Osteoblast (primary cell): ENCODE data around the gene CNTNAP4. TPM values are rescaled to one million over a fixed set of nuclear protein-coding genes. Genes with fewer than 3 reads are reported as not detected.

Experiments used
- DNase-seq: peaks from one replicate; pipeline ENCODE4 v3.0.0; 2011; ENCODE audit warnings: low spot score, mixed read lengths; ENCODE audit not compliant: insufficient read length; ENCODE audit errors: missing footprints
- H2AFZ ChIP-seq: 2 replicates; pipeline ENCODE4 v1.6.0; 2011; ENCODE audit warnings: mild to moderate bottlenecking, low read length
- H3K27ac ChIP-seq: 2 replicates; pipeline ENCODE4 v1.5.1; 2011; ENCODE audit warnings: mild to moderate bottlenecking, low read depth, low read length, moderate library complexity
- H3K27me3 ChIP-seq: 2 replicates; pipeline ENCODE4 v1.6.0; 2012; ENCODE audit warnings: mild to moderate bottlenecking, control low read depth, inconsistent platforms, low read length, moderate library complexity; ENCODE audit not compliant: insufficient read depth
- H3K36me3 ChIP-seq: 2 replicates; pipeline ENCODE4 v1.5.1; 2011; ENCODE audit warnings: mild to moderate bottlenecking, low read length, control low read depth, moderate library complexity; ENCODE audit not compliant: insufficient read depth
- H3K4me1 ChIP-seq: 2 replicates; pipeline ENCODE4 v1.5.1; 2011; ENCODE audit warnings: mild to moderate bottlenecking, low read length, control low read depth, moderate library complexity; ENCODE audit not compliant: insufficient read depth
- H3K4me2 ChIP-seq: 2 replicates; pipeline ENCODE4 v1.6.0; 2011; ENCODE audit warnings: mild to moderate bottlenecking, low read length; ENCODE audit not compliant: insufficient read depth
- H3K4me3 ChIP-seq: fragments of 200-600 bp; sonication (generic); 3 replicates; pipeline ENCODE4 v1.5.1; 2012; ENCODE audit warnings: mild to moderate bottlenecking, low read length, inconsistent platforms; ENCODE audit not compliant: insufficient read depth
- H3K79me2 ChIP-seq: 2 replicates; pipeline ENCODE4 v1.6.0; 2012; ENCODE audit warnings: mild to moderate bottlenecking, low read length, control low read depth, inconsistent platforms; ENCODE audit not compliant: insufficient read depth
- H3K9me3 ChIP-seq: 2 replicates; pipeline ENCODE4 v1.5.1; 2011; ENCODE audit warnings: low read depth, low read length, control low read depth
- H4K20me1 ChIP-seq: 2 replicates; pipeline ENCODE4 v1.6.0; 2012; ENCODE audit warnings: mild to moderate bottlenecking, low read length, control low read depth; ENCODE audit not compliant: insufficient read depth
- CTCF ChIP-seq: IDR thresholded peaks from 2 replicates; pipeline ENCODE4 v1.5.1; 2011; ENCODE audit warnings: mild to moderate bottlenecking, low read depth, low read length, moderate library complexity; ENCODE audit errors: extremely low read depth
- total RNA-seq: library from RNA; depleted of rRNA; stranded (reverse); fragments of >200 nt; gene quantifications from 2 replicates; pipeline ENCODE4 v1.2.3, GENCODE V29; 2012

The CNTNAP4 gene
- total RNA-seq, 1 donor, result under 0.01 TPM

GRCh38 chr16:76386784-76387183 lies 109.6 kb downstream of the CNTNAP4 start:
- no peak for TF ChIP-seq CTCF
- no peak for DNase-seq
- no peaks in the 10 kb centered on the region for H3K9me3 ChIP-seq

GRCh38 chr16:76387994-76388393 lies 110.8 kb downstream of the CNTNAP4 start:
- H4K20me1 ChIP-seq, result no peaks in the 10 kb centered on the region
- H3K27me3 ChIP-seq, result no peaks in the 10 kb centered on the region
- no peak overlapping the region for H3K4me3 ChIP-seq
- TF ChIP-seq CTCF, result no peak
- no peak overlapping the region for H2AFZ ChIP-seq
- H3K79me2 ChIP-seq, result no peaks in the 10 kb centered on the region
- no peaks in the 10 kb centered on the region for H3K9me3 ChIP-seq
- H3K36me3 ChIP-seq, result no peaks in the 10 kb centered on the region
- H3K4me1 ChIP-seq, result no peaks in the 10 kb centered on the region
- no peak for DNase-seq
- H3K4me2 ChIP-seq, result no peak overlapping the region
- H3K27ac ChIP-seq, result no peak overlapping the region

More at GRCh38 chr16:76386784-76387183, 109.6 kb downstream of the CNTNAP4 start:
- no peak overlapping the region for H3K4me3 ChIP-seq
- no peak overlapping the region for H3K27ac ChIP-seq
- H4K20me1 ChIP-seq, result no peaks in the 10 kb centered on the region
- no peak overlapping the region for H2AFZ ChIP-seq
- H3K36me3 ChIP-seq, result no peaks in the 10 kb centered on the region
- no peak overlapping the region for H3K4me2 ChIP-seq
- no peaks in the 10 kb centered on the region for H3K27me3 ChIP-seq
- no peaks in the 10 kb centered on the region for H3K4me1 ChIP-seq
- no peaks in the 10 kb centered on the region for H3K79me2 ChIP-seq

- Histone ChIP-seq H2AFZ (no peak overlapping the region), H4K20me1 (no peaks in the 10 kb centered on the region), H3K4me2 (no peak overlapping the region), H3K4me1 (no peaks in the 10 kb centered on the region), H3K36me3 (no peaks in the 10 kb centered on the region), H3K9me3 (no peaks in the 10 kb centered on the region), H3K27ac (no peak overlapping the region), H3K79me2 (no peaks in the 10 kb centered on the region), H3K27me3 (no peaks in the 10 kb centered on the region), H3K4me3 (no peak overlapping the region)
- DNase-seq, result no peak
- no peak for TF ChIP-seq CTCF
Measured at GRCh38 chr16:76389126-76389525, 111.9 kb downstream of the CNTNAP4 start.

GRCh38 chr16:76390476-76390875 lies 113.3 kb downstream of the CNTNAP4 start:
- Histone ChIP-seq H2AFZ (no peak overlapping the region), H3K4me3 (no peak overlapping the region), H3K27me3 (no peaks in the 10 kb centered on the region), H3K36me3 (no peaks in the 10 kb centered on the region), H3K4me2 (no peak overlapping the region), H3K9me3 (no peaks in the 10 kb centered on the region), H3K4me1 (no peaks in the 10 kb centered on the region), H3K27ac (no peak overlapping the region), H4K20me1 (no peaks in the 10 kb centered on the region), H3K79me2 (no peaks in the 10 kb centered on the region)
- TF ChIP-seq CTCF, result no peak
- no peak for DNase-seq
